ENCODE measurements around the gene CASP3. TPM values are rescaled to one million over a fixed set of nuclear protein-coding genes. Genes with fewer than 3 reads are reported as not detected.

The CASP3 gene
- polyA plus RNA-seq, 2 donors = 12.2 to 15.7 TPM

DNA sequence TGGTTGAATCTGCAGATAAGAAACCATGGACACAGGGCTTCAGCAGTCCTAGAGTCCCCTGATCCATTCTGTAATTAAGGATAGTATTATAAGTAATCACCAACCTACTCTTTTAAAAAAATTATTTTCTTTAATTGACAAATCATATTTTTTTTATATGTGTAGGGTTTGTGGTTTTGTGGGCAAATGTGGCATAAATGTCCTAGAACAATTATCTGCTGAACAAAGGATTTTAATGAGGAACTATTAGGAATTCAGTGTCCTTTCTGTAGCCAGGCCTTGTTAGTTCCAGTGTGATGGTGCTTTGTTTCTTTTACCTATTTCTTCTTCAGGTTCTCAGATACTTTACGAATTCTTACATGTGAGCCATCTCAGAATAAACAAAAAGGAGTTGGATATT is 32.7 kb upstream of the CASP3 start:
- no peaks in the 10 kb centered on the region for H3K27me3 ChIP-seq (ENCODE audit: control insufficient read depth in 1 of 2, insufficient read depth in 2 of 2, low read length in 2 of 2)
- no peaks in the 10 kb centered on the region for H3K36me3 ChIP-seq (ENCODE audit: control insufficient read depth in 2 of 2, insufficient read depth in 2 of 2, low read length in 1 of 2)
- H3K9me3 ChIP-seq (ENCODE audit: control insufficient read depth in 2 of 2, insufficient read depth in 1 of 2, low read depth in 1 of 2, low read length in 1 of 2) = no peaks in the 10 kb centered on the region
- WGBS, 2 donors = 95 to 97% methylated on average over 1 of the region's 1 CpG
- no peak overlapping the region for H3K4me3 ChIP-seq (ENCODE audit: low read depth in 1 of 2, low read length in 2 of 2)
- no peak overlapping the region for H3K27ac ChIP-seq (ENCODE audit: low read depth in 2 of 2, low read length in 1 of 2)
- peaks cover 3% of the 10 kb centered on the region in 2 donors for H3K4me1 ChIP-seq (ENCODE audit: control insufficient read depth in 2 of 2, insufficient read depth in 2 of 2, low read length in 1 of 2)

DNA sequence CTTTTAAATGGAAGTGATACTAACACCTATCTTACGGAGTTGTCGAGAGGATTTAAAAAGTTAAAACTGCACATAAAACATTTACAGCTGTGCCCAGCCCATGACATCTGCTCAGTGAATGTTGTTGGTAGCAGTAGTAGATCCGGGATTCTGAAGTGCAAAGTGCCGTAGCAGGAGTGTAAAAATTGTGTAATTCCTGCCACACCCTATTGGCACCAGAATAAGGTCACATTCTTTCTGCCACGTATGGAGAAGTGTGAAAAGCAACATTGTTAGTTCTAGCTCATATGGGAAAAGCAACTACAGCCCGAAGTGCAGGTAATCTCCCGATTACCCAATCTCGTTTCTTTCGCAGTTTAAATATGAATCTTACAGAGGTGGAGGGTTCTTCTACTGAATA is 31.5 kb upstream of the CASP3 start:
- H3K4me3 ChIP-seq (ENCODE audit: low read depth in 1 of 2, low read length in 2 of 2) = no peak overlapping the region
- peaks cover 3% of the 10 kb centered on the region in 2 donors for H3K4me1 ChIP-seq (ENCODE audit: control insufficient read depth in 2 of 2, insufficient read depth in 2 of 2, low read length in 1 of 2)
- WGBS, 2 donors = 44 to 56% methylated on average over 9 of the region's 9 CpGs
- H3K9me3 ChIP-seq (ENCODE audit: control insufficient read depth in 2 of 2, insufficient read depth in 1 of 2, low read depth in 1 of 2, low read length in 1 of 2) = no peaks in the 10 kb centered on the region
- H3K27me3 ChIP-seq (ENCODE audit: control insufficient read depth in 1 of 2, insufficient read depth in 2 of 2, low read length in 2 of 2) = no peaks in the 10 kb centered on the region
- peak overlapping the region; percentile 22 to 56 for H3K27ac ChIP-seq (ENCODE audit: low read depth in 2 of 2, low read length in 1 of 2)
- H3K36me3 ChIP-seq (ENCODE audit: control insufficient read depth in 2 of 2, insufficient read depth in 2 of 2, low read length in 1 of 2) = no peaks in the 10 kb centered on the region

DNA sequence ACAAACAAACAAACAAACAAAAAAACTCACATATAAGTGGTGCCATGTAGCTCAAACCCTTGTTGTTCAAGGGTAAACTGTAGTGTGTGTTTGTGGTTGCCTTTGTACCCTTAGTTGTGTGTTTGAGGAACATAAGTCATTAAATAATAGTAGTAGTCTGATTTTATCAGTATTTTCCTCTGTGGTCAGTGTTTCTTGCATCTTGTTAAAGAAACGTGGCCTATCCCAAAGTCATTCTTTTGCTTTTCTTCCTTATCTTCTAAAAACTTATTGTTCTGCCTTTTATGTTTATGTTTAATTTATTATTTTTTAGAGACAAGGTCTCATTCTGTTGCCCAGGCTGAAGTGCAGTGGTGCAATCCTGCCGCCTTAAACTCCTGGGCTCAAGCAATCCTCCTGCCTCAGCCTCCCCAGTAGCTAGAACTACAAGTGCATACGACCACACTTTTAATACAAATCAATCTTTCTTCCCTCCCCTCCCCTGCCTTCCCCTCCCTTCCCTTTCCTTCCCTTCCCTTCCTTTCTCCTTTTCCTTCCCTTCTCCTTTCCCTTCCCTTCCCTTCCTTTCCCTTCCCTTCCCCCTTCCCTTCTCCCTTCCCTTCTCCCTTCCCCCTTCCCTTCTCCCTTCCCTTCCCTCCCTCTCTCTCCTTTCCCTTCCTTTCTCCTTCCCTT is 26.7 kb upstream of the CASP3 start:
- H3K4me1 ChIP-seq (ENCODE audit: control insufficient read depth in 2 of 2, insufficient read depth in 2 of 2, low read length in 1 of 2) = peaks cover 0 to 4% of the 10 kb centered on the region in 2 donors
- H3K9me3 ChIP-seq (ENCODE audit: control insufficient read depth in 2 of 2, insufficient read depth in 1 of 2, low read depth in 1 of 2, low read length in 1 of 2) = no peaks in the 10 kb centered on the region
- H3K4me3 ChIP-seq (ENCODE audit: low read depth in 1 of 2, low read length in 2 of 2) = no peak overlapping the region
- WGBS, 2 donors = 87 to 89% methylated on average over 3 of the region's 3 CpGs
- peaks cover 7 to 11% of the 10 kb centered on the region in 2 donors for H3K36me3 ChIP-seq (ENCODE audit: control insufficient read depth in 2 of 2, insufficient read depth in 2 of 2, low read length in 1 of 2)
- no peaks in the 10 kb centered on the region for H3K27me3 ChIP-seq (ENCODE audit: control insufficient read depth in 1 of 2, insufficient read depth in 2 of 2, low read length in 2 of 2)
- no peak overlapping the region for H3K27ac ChIP-seq (ENCODE audit: low read depth in 2 of 2, low read length in 1 of 2)

DNA sequence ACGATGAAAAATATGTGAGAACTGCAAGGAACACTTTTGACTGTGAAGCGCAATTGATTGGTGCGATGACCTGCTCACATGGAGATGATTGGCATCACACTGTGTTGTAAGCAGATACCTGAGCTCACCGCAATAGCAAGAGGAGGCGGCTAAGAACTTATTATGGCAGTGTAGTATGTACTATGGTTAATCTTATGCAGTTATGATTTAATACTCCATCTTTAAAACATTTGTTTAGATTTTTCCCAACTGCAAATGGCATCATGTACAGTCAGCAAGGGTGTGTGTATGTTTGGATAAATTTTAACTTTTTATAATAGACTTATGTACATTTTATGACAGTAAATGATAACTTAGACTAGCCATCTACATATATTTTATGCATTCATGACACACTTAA is 25.8 kb upstream of the CASP3 start:
- Histone ChIP-seq H3K9me3 (ENCODE audit: control insufficient read depth in 2 of 2, insufficient read depth in 1 of 2, low read depth in 1 of 2, low read length in 1 of 2) (no peaks in the 10 kb centered on the region), H3K4me1 (ENCODE audit: control insufficient read depth in 2 of 2, insufficient read depth in 2 of 2, low read length in 1 of 2) (peaks cover 0 to 4% of the 10 kb centered on the region in 2 donors), H3K36me3 (ENCODE audit: control insufficient read depth in 2 of 2, insufficient read depth in 2 of 2, low read length in 1 of 2) (peaks cover 7 to 11% of the 10 kb centered on the region in 2 donors), H3K27me3 (ENCODE audit: control insufficient read depth in 1 of 2, insufficient read depth in 2 of 2, low read length in 2 of 2) (no peaks in the 10 kb centered on the region), H3K27ac (ENCODE audit: low read depth in 2 of 2, low read length in 1 of 2) (no peak overlapping the region), H3K4me3 (ENCODE audit: low read depth in 1 of 2, low read length in 2 of 2) (no peak overlapping the region)
- WGBS, 2 donors = 95 to 99% methylated on average over 5 of the region's 5 CpGs

DNA sequence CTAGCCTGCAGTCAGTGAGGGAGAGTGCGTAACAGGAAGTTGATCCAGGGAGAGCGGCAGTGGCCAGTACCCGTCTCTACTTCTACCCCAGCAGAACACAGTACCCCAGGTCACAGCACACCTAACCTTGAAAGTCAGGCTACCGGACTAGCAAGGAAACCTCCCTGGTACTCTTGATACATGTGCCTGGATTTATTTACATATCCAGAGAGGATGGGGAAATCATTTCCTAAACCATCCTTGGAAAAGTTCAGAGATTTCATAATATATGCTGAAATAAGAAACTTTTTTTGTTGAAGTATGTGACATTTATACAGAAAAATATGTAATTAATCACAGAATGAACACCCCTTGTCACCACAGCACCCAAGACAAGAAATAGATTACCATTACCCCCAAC is 24.8 kb upstream of the CASP3 start:
- Histone ChIP-seq H3K4me3 (ENCODE audit: low read depth in 1 of 2, low read length in 2 of 2) (no peak overlapping the region), H3K27ac (ENCODE audit: low read depth in 2 of 2, low read length in 1 of 2) (no peak overlapping the region), H3K9me3 (ENCODE audit: control insufficient read depth in 2 of 2, insufficient read depth in 1 of 2, low read depth in 1 of 2, low read length in 1 of 2) (no peaks in the 10 kb centered on the region), H3K4me1 (ENCODE audit: control insufficient read depth in 2 of 2, insufficient read depth in 2 of 2, low read length in 1 of 2) (peaks cover 0 to 2% of the 10 kb centered on the region in 2 donors), H3K27me3 (ENCODE audit: control insufficient read depth in 1 of 2, insufficient read depth in 2 of 2, low read length in 2 of 2) (no peaks in the 10 kb centered on the region), H3K36me3 (ENCODE audit: control insufficient read depth in 2 of 2, insufficient read depth in 2 of 2, low read length in 1 of 2) (peaks cover 7 to 11% of the 10 kb centered on the region in 2 donors)
- WGBS, 2 donors = 95 to 96% methylated on average over 4 of the region's 4 CpGs

DNA sequence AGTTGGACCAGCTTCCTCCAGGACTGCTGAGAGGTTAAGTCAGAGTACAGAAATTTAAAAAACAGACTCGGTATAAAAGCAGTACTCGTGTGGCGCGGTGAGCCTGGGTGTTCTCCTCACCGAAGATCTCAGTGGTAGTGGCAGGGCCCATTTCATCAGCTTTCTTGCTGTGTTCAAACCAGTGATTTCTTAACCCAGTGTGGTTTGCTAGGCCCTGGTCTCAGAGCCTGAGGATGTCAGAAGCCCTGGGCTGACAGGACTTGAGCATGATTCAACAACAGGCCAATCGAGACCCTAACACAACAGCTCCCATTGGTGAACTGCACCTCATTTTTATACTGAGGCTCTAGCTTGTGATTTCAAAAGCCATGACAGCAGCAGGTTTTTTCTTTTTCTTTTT is 23.5 kb upstream of the CASP3 start:
- Histone ChIP-seq H3K36me3 (ENCODE audit: control insufficient read depth in 2 of 2, insufficient read depth in 2 of 2, low read length in 1 of 2) (peaks cover 7 to 14% of the 10 kb centered on the region in 2 donors), H3K9me3 (ENCODE audit: control insufficient read depth in 2 of 2, insufficient read depth in 1 of 2, low read depth in 1 of 2, low read length in 1 of 2) (no peaks in the 10 kb centered on the region), H3K4me1 (ENCODE audit: control insufficient read depth in 2 of 2, insufficient read depth in 2 of 2, low read length in 1 of 2) (peaks cover 0 to 4% of the 10 kb centered on the region in 2 donors), H3K27ac (ENCODE audit: low read depth in 2 of 2, low read length in 1 of 2) (no peak overlapping the region), H3K4me3 (ENCODE audit: low read depth in 1 of 2, low read length in 2 of 2) (no peak overlapping the region), H3K27me3 (ENCODE audit: control insufficient read depth in 1 of 2, insufficient read depth in 2 of 2, low read length in 2 of 2) (no peaks in the 10 kb centered on the region)
- 95% methylated on average over 6 of the region's 6 CpGs for WGBS, 2 donors

DNA sequence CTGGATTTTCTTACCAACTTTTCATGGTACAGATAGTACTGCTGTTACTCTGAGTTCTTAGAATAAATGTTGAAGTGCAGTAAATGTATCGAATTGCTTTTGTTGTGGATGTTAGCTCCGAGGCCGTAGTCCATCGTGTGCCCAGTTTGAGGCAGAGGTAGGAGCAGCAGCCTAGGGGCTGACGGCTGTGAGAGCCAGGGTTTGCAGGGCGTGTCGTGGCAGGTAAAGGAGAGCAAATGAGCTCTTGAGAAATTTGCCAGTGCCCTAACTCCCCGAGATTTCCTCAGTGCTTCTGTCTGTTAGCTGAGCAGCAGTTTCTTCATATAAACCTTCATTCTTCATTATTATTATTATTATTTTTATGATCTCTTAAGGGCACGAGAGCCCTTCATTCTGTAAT is 21.9 kb upstream of the CASP3 start:
- peaks cover 0 to 4% of the 10 kb centered on the region in 2 donors for H3K4me1 ChIP-seq (ENCODE audit: control insufficient read depth in 2 of 2, insufficient read depth in 2 of 2, low read length in 1 of 2)
- H3K27ac ChIP-seq (ENCODE audit: low read depth in 2 of 2, low read length in 1 of 2) = no peak overlapping the region
- H3K4me3 ChIP-seq (ENCODE audit: low read depth in 1 of 2, low read length in 2 of 2) = no peak overlapping the region
- H3K27me3 ChIP-seq (ENCODE audit: control insufficient read depth in 1 of 2, insufficient read depth in 2 of 2, low read length in 2 of 2) = no peaks in the 10 kb centered on the region
- WGBS, 2 donors = 52 to 62% methylated on average over 9 of the region's 9 CpGs
- no peaks in the 10 kb centered on the region for H3K9me3 ChIP-seq (ENCODE audit: control insufficient read depth in 2 of 2, insufficient read depth in 1 of 2, low read depth in 1 of 2, low read length in 1 of 2)
- H3K36me3 ChIP-seq (ENCODE audit: control insufficient read depth in 2 of 2, insufficient read depth in 2 of 2, low read length in 1 of 2) = peaks cover 7 to 21% of the 10 kb centered on the region in 2 donors

DNA sequence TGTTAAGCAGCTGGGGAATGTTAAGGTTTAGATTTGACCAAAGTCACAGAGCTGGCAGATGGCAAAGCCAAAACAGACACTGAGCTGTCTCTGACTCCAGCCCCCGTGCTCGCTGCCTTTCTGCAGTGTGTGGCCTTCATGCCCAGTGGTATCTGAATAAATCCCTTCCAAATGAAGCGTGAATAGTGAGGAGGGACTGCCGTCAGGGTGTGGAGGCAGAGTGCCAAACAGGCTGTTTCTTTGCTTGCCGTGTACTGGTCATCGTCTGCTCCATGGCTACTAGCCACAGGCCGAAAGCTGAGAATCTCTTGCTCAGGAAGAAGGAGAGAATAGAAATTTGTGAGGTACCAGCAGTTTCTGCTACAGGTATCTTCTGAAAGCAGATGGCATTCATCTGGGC is 20.0 kb upstream of the CASP3 start:
- Histone ChIP-seq H3K4me1 (ENCODE audit: control insufficient read depth in 2 of 2, insufficient read depth in 2 of 2, low read length in 1 of 2) (peaks cover 0 to 4% of the 10 kb centered on the region in 2 donors), H3K27me3 (ENCODE audit: control insufficient read depth in 1 of 2, insufficient read depth in 2 of 2, low read length in 2 of 2) (no peaks in the 10 kb centered on the region), H3K4me3 (ENCODE audit: low read depth in 1 of 2, low read length in 2 of 2) (no peak overlapping the region), H3K27ac (ENCODE audit: low read depth in 2 of 2, low read length in 1 of 2) (no peak overlapping the region), H3K9me3 (ENCODE audit: control insufficient read depth in 2 of 2, insufficient read depth in 1 of 2, low read depth in 1 of 2, low read length in 1 of 2) (no peaks in the 10 kb centered on the region), H3K36me3 (ENCODE audit: control insufficient read depth in 2 of 2, insufficient read depth in 2 of 2, low read length in 1 of 2) (peaks cover 7 to 21% of the 10 kb centered on the region in 2 donors)
- WGBS, 2 donors = 69 to 78% methylated on average over 7 of the region's 7 CpGs

DNA sequence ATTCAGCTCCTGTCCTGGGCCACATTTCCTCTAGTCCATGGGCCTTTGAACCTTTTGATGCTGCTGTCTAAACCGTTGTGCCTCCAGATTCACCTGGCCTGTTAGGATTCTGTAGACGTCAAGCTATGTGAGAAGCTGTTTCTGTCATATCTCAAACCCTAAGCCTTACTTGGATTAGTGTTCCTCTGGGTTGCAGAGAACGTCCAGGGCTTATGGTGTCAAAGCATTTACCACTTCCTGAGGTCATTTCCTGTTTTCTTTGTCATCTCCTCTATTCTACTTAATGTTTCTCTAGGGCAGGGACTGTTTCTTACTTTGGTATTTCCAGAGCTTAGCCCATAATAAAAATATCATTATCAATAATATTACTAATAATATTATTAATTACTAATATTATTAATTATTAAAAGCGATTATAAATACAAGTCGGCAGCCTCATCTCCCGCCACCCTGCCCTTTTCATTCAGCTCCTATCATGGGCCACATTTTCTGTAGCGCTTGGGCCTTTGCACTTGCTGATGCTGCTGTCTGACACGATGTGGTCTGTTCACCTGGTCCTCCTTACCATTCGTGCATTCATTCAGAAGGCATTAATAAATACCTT is 19.4 kb upstream of the CASP3 start:
- H3K27me3 ChIP-seq (ENCODE audit: control insufficient read depth in 1 of 2, insufficient read depth in 2 of 2, low read length in 2 of 2) = no peaks in the 10 kb centered on the region
- peaks cover 7 to 18% of the 10 kb centered on the region in 2 donors for H3K36me3 ChIP-seq (ENCODE audit: control insufficient read depth in 2 of 2, insufficient read depth in 2 of 2, low read length in 1 of 2)
- no peak overlapping the region for H3K4me3 ChIP-seq (ENCODE audit: low read depth in 1 of 2, low read length in 2 of 2)
- H3K27ac ChIP-seq (ENCODE audit: low read depth in 2 of 2, low read length in 1 of 2) = peak overlapping the region in 1 of 2 donors; percentile 39
- 81% methylated on average over 9 of the region's 9 CpGs for WGBS, 2 donors
- no peaks in the 10 kb centered on the region for H3K9me3 ChIP-seq (ENCODE audit: control insufficient read depth in 2 of 2, insufficient read depth in 1 of 2, low read depth in 1 of 2, low read length in 1 of 2)
- H3K4me1 ChIP-seq (ENCODE audit: control insufficient read depth in 2 of 2, insufficient read depth in 2 of 2, low read length in 1 of 2) = peaks cover 0 to 4% of the 10 kb centered on the region in 2 donors

DNA sequence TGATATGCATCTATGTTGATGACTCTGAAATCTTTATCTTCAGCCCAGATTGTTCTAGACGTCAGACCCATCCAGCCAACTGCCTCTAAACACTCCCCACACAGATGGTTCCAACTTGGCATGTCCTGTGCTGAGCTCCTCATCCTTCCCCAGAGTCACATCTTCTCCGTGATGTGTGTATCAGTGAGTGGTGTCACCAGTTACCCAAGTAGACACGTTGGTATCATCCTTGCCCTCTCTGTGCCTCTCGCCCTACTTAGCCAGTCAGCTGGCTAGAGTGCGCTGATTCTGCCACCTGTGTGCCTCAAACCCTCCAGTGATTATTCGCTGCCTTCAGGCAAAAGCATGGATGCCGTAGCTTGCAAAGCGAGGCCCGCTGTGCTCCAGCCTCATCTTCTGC is 18.8 kb upstream of the CASP3 start:
- Histone ChIP-seq H3K4me3 (ENCODE audit: low read depth in 1 of 2, low read length in 2 of 2) (no peak overlapping the region), H3K27me3 (ENCODE audit: control insufficient read depth in 1 of 2, insufficient read depth in 2 of 2, low read length in 2 of 2) (no peaks in the 10 kb centered on the region), H3K4me1 (ENCODE audit: control insufficient read depth in 2 of 2, insufficient read depth in 2 of 2, low read length in 1 of 2) (peaks cover 0 to 4% of the 10 kb centered on the region in 2 donors), H3K27ac (ENCODE audit: low read depth in 2 of 2, low read length in 1 of 2) (no peak overlapping the region), H3K36me3 (ENCODE audit: control insufficient read depth in 2 of 2, insufficient read depth in 2 of 2, low read length in 1 of 2) (peaks cover 7 to 18% of the 10 kb centered on the region in 2 donors), H3K9me3 (ENCODE audit: control insufficient read depth in 2 of 2, insufficient read depth in 1 of 2, low read depth in 1 of 2, low read length in 1 of 2) (no peaks in the 10 kb centered on the region)
- 93 to 95% methylated on average over 9 of the region's 9 CpGs for WGBS, 2 donors

All from esophagus (tissue), 2 donors.